Pulmonary artery endothelial cell (primary cell): ENCODE data around the gene SLC2A13. TPM values are rescaled to one million over a fixed set of nuclear protein-coding genes. Genes with fewer than 3 reads are reported as not detected.

Source experiments
- DNase-seq: peaks from one replicate; pipeline ENCODE4 v3.0.0-alpha.2; 2011; ENCODE audit warnings: low read depth, low spot score
- total RNA-seq: library from RNA; depleted of rRNA; stranded (reverse); fragments of >200 nt; gene quantifications from 2 replicates; pipeline ENCODE4 v1.2.3, GENCODE V29; 2014

The SLC2A13 gene
- total RNA-seq, 1 donor from 2014 or later, result 3.4 TPM

DNA sequence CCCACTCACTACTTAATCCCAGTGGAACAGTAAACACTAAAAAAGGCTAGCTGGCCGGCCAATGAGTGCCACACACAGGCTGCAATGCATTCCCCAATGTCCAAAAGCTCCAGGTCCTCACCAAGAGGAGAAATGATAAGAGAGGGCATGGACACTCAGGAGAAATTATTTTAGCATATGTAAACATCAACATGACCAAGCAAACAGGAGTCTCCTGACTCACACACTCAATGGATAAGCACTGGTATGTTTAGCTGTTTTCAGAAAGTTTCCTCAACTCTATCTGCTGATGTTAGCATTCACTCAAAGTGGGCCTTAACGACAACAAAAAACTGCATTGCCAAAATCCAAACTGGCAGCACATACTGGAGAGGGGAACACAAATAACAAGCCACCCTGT, 105.0 kb downstream of the SLC2A13 start:
- DNase-seq, result no peak

DNA sequence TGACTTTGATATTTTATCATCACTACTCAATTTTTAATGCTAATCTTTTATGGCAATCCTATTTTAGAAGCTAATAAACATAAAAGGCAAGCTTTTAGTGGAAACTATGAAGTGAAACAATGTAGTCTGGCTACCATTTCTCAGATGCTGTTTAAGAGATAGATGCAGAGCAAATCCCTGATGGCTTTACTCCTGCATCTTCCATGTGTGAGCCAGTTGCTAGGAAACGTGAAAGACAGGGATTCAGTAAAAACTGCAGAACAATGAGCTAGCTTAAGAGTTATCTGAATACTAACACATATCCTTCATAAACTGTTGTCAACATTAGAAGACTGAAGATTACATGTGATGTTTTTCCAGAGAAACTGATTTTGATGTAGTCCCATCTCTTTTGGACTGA, 112.6 kb downstream of the SLC2A13 start:
- DNase-seq, result no peak

DNA sequence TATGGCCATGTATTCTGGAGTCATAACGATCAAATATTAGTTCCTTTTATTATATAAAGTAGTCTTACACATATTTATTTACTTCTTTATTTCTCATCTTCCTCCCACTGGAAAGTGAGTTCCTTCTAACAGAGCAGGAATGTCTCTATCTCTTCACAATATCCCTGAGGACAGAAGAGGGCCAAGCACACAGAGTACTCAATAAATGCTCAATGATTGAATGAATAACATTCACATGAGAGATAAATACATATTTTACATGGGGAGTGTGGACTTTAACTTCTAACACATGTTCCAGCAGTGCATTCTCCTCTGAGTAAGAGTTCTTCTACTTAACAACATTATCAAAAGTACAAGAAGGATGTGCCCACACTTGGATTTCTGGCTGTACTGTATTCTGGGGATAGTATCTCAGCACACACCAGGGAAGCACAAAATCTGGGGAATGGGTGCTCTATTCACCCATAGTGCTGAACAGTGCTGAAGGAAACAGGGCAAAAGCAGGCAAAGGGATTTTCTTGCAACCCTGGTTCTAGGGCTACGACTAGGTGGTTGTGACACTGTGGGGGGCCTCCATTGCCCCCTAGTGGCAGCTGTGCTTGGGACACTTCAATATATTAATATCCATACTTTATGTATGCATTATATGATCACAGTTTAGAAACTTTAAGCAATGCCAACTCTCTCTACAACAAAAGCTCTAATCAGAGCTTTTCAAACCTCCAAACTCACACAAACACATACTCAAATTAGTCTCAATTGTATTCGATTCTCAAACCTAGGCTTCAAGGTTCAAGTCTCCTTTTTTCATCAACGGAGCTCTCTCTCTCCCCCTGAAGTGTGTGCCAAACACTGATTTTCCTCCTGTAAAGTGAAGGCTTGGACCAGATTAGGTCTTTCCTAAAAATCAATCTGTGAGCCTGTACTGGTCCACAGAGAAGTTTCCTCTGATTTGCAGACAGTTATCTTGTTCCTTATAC, 115.5 kb downstream of the SLC2A13 start:
- DNase-seq, result peak; percentile 15

- DNase-seq, result no peak
Measured at GRCh38 chr12:39989501-39989900, 116.4 kb downstream of the SLC2A13 start.

- no peak for DNase-seq
Measured at GRCh38 chr12:39988574-39988973, 117.3 kb downstream of the SLC2A13 start.

DNA sequence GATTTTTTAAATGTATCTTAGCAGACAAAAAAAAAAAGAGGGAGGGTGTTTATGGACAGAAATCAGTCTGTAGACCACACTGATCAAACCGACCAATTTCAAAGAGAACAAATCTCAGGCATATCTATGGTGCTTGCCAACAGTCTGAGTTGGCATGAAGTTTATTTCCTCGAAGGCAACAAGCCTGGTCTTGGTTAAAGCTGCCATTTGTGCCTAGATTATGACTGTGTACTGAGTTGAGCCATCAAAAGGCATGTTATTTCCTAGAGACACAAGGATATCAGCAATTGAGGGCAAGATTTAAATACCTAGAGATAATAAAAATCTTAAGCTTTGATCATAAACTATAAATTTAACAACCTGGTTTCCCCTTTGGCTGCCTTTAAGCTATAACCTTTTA, 119.2 kb downstream of the SLC2A13 start:
- no peak for DNase-seq

DNA sequence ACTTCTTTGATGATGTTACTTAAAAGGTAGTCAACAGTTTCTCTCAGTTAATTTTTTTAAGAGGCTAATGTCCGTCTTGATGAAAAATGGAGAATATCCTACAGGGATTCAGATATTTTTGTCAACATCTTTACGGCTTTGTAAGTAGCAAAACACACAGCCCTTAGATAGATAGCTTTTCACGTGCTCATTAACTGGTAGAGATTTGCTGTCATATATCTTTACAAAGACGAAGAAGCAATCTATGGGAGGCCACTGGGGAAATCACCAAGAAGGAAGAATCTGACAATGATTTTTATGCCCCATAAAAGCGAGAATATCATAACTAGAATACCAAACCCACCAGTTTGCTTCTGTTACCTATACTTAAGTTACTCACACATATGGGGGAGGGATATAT, 121.2 kb downstream of the SLC2A13 start:
- DNase-seq, result no peak

- DNase-seq, result no peak
Measured at GRCh38 chr12:39975374-39975918, 130.4 kb downstream of the SLC2A13 start.

DNA sequence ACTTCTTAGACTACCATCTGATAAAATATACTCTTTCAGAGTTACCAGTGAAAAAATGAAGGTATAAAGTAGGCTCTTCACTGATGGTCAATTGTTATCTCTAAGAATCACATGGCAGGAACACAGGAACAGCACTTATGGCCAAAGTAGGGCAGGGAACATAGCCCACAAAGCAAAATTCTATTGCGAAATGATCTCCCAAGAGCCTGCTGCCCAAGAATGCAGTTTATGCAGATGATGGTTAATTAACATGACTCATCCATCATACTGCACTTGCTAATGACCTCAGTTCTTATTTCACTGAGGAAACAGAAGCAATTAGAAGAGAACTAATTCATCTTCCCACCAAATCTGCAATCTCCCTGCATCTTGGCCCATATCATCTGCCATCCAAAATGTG, 133.8 kb downstream of the SLC2A13 start:
- DNase-seq, result no peak

DNA sequence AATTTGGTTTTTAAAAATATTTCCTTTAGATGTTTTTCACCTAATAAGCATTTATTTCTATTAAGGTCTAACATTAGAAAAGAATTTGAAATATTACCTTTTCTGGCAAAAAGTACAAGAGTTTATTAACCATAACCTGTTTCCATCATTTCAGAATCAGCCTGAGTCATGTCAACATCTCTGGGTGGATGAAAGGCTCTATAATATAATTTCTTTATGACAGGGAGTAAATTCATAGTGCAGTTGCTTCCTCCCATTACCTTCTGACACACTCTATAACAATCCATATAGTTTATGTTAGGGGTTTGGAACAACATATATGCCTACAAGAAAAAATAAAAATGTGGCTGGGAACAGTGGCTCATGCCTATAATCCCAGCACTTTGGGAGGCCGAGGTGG, 134.5 kb downstream of the SLC2A13 start:
- no peak for DNase-seq

DNA sequence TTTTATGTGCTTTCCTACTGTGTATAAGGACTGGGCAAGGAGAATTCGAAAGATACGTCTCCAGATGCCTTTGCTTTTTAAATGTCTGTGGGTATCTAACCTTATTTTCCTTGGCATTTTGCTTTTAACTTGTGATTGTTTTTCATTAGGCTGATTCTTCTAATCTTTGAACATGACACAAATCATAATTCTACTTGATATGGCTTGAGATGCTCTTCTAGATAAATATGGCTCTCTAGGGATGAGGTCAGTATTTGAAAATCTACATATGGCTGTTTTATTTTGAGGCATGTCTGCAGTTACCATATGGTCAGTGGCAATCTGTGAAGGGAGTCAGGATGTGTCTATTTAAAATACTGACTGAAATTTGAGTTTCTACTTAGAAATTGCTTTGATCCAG, 139.2 kb downstream of the SLC2A13 start:
- no peak for DNase-seq

DNA sequence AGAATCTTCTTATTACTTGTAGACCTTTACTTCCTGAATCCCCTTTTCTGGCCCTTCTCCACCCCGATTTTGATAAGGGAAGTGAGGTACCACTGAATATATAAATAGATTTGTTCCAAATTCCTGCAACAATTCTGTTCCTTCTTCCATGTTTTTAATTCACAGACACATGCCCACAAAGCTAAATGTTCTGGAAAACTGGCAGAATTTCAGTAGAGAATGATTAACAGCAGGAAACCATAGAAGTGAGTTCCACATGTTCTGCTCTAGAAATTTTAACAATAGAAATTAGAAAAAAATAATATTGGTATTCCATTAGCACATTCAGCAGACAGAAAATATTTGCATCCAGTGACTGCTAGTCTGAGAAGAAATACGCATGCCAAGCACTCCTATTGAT, 139.6 kb downstream of the SLC2A13 start:
- no peak for DNase-seq

GRCh38 chr12:39959467-39959866, 146.4 kb downstream of the SLC2A13 start:
- DNase-seq, result no peak

GRCh38 chr12:39959031-39959430, 146.8 kb downstream of the SLC2A13 start:
- no peak for DNase-seq

DNA sequence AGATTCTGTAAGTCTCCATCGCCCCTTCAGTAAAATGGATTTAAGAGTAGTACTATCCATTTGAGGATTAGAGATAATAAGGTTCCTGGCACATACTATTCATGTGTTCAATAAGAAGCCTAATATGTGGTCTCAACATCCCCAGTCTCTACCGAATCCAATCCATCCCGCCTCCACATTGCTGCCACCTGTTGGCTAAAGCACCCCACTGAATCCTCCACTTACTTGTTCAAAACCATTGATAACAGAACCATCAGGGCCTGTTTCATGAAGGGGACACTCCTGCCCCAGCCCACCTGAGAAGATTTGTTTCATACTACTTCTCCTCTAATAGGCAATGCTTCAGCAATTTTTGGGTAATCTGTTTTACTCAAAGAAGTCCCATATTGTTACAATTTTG, 147.5 kb downstream of the SLC2A13 start:
- DNase-seq, result no peak

DNA sequence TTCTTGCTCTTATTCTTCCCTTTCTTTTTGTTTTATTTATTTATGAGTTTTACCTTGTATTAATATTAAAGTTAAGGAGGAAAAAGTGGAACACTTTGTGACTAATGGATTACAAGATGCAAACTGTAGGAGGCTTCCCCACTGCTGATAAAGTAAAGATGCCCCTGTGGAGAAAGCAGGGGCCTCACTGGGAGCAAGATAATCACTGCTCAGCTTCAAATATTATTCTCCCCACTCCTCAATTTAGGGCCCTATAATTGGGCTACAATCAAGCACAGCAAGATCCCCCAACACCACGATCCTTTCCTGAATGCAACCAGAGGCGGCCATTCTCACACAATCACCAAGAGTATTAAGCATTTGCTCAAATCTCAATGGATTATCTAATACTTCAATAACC, 149.2 kb downstream of the SLC2A13 start:
- no peak for DNase-seq

DNA sequence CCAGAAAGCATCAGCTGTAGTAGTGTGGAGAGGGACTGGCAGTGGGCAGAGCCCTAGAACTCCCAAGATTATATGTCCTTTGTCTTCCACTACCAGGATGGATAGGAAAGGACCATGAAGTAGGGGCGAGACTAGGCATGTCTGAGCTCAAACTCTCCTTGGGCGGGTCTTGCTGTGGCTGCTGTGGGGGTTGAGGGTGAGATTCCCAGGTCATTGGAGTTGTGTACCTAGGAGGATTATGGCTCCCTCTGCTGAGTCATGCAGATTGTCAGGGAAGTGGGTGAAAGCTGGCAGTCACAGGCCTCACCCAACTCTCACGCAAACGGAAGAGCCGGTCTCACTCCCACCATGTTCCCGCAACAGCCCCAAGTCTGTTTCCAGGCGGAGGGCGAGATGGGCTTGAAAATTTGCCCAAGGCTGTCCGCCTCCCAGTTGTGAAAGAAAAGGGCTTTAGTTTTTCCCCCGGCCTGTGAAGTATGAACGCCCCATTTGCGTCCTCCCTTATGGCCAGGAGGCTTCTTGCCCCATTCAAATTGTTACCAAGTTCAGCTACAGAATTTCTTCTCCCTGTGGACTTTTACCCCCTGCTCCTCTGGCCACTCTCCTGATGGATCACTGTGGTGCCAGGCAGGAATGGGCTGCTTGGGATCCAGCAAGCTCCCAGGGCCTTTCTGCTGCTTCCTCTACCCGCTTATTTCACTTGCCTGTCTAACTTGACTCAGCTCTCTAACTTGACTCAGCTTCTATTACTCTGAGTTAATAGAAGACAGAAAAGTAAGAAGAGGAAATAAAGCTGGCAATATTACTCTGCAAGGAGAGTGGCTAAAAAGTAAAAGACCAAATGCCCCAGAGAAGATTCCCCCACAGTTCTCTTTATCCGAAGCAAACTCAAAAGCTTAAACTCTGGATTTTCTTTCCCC, 159.3 kb downstream of the SLC2A13 start:
- DNase-seq, result no peak

DNA sequence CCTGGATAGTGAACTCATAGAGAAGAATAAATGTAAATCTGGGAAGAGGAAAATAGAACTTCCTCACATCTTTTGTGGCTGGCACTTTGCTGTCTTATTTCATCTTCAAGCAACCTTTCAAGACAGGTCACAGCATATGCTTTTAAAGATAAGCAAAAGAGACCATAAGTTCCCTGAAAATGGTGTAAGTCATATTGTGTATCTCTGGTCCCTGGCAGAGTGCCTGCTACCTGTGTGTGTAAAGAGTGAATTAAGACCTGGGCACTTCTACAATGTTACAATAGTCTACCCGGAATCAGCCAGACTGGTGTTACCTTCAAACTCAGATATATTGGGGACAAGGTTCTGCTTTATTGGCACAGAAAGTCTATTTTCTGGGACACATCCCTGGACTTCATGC, 168.8 kb downstream of the SLC2A13 start:
- no peak for DNase-seq

DNA sequence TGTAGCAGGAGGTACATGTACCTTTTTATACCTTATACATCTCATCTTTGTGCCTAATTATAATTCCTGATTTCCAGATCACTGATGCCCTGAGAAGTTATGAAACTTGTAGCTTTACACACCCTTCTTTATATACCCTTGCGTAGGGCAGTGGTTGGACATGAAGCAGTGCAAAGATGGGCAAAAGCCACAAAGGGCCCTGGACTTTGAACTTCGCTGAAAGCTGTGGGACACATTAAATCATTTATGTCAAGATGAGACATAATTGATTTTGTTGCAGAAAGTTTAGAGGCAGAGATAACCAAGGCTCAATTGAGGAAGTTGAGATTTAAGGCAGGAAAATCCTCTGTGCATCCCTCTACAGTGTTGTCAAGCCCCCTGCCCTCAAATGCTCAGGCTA, 170.0 kb downstream of the SLC2A13 start:
- DNase-seq, result no peak

- DNase-seq, result no peak
Measured at GRCh38 chr12:39935275-39935674, 170.6 kb downstream of the SLC2A13 start.

GRCh38 chr12:39931857-39932256, 174.0 kb downstream of the SLC2A13 start:
- no peak for DNase-seq

- no peak for DNase-seq
Measured at GRCh38 chr12:39931231-39931630, 174.7 kb downstream of the SLC2A13 start.
